IMR-90 (cell line): Measurements from ENCODE around the gene CPNE1. TPM values are rescaled to one million over a fixed set of nuclear protein-coding genes. Genes with fewer than 3 reads are reported as not detected.

Experiments
- ATAC-seq: fragments of 200-7000 bp; cut with Tn5 transposase; 2 replicates; pipeline ENCODE4 v1.9.1; 2020; ENCODE audit warnings: low read depth, mild to moderate bottlenecking, moderate library complexity
- BruUV-seq: library from RNA; stranded (reverse); fragments of 400-500 nt; replicated peaks from 2 replicates; lab custom pipeline; 2021; lab: Mats Ljungman, UMichigan
- CTCF ChIA-PET: fragments of 300-600 bp; formaldehyde crosslinking; extraction: SDS; loops from one replicate; lab custom pipeline; 2021; ENCODE audit warnings: antibody characterized with exemption; lab: Yijun Ruan, JAX
- POLR2A ChIA-PET: fragments of 300-600 bp; sonication (Branson Sonifier 250); formaldehyde crosslinking; loops from one replicate; lab custom pipeline; 2022; ENCODE audit warnings: antibody characterized with exemption; ENCODE audit not compliant: unreplicated experiment; lab: Charles Lee
- DNase-seq: peaks from one replicate; pipeline ENCODE4 v3.0.0; 2013
- H2AFZ ChIP-seq: replicated peaks from 2 replicates; pipeline ENCODE3; 2013; ENCODE audit warnings: low read length, mild to moderate bottlenecking; ENCODE audit not compliant: poor library complexity
- H2AK5ac ChIP-seq: 2 replicates; pipeline ENCODE4 v1.6.1; 2013; ENCODE audit warnings: low read depth, low read length, inconsistent platforms
- H2AK9ac ChIP-seq: replicated peaks from 2 replicates; pipeline ENCODE3; 2013; ENCODE audit warnings: mild to moderate bottlenecking, low read depth, low read length, moderate library complexity; ENCODE audit not compliant: poor library complexity
- H2BK120ac ChIP-seq: 2 replicates; pipeline ENCODE4 v1.6.1; 2013; ENCODE audit warnings: low read depth, low read length, inconsistent platforms
- H2BK15ac ChIP-seq: 3 replicates; pipeline ENCODE4 v1.6.1; 2013; ENCODE audit warnings: low read depth, low read length, inconsistent platforms
- H2BK20ac ChIP-seq: 2 replicates; pipeline ENCODE4 v1.6.1; 2013; ENCODE audit warnings: low read depth, mild to moderate bottlenecking, inconsistent platforms, low read length, moderate library complexity
- H2BK5ac ChIP-seq: 2 replicates; pipeline ENCODE4 v1.6.1; 2013; ENCODE audit warnings: mild to moderate bottlenecking, low read depth, low read length, inconsistent platforms; ENCODE audit not compliant: poor library complexity, severe bottlenecking
- H3K14ac ChIP-seq: replicated peaks from 2 replicates; pipeline ENCODE4 v1.6.1; 2013; ENCODE audit warnings: low read depth, low read length, inconsistent platforms
- H3K18ac ChIP-seq: 2 replicates; pipeline ENCODE4 v1.6.1; 2013; ENCODE audit warnings: low read depth, low read length, control low read depth
- H3K23ac ChIP-seq: 2 replicates; pipeline ENCODE4 v1.6.1; 2013; ENCODE audit warnings: low read depth, low read length, inconsistent platforms
- H3K27ac ChIP-seq: 2 replicates; pipeline ENCODE4 v1.5.1; 2013; ENCODE audit warnings: mild to moderate bottlenecking, control low read depth, low read length; ENCODE audit not compliant: insufficient read depth
- H3K27me3 ChIP-seq: 2 replicates; pipeline ENCODE4 v1.6.1; 2013; ENCODE audit warnings: low read length; ENCODE audit not compliant: control insufficient read depth, insufficient read depth
- H3K36me3 ChIP-seq: 2 replicates; pipeline ENCODE4 v1.6.1; 2013; ENCODE audit warnings: low read length, mixed read lengths; ENCODE audit not compliant: control insufficient read depth, insufficient read depth
- H3K4ac ChIP-seq: 2 replicates; pipeline ENCODE4 v1.6.1; 2013; ENCODE audit warnings: low read depth, low read length, inconsistent platforms
- H3K4me1 ChIP-seq: 2 replicates; pipeline ENCODE4 v1.6.1; 2013; ENCODE audit warnings: low read length, mixed read lengths; ENCODE audit not compliant: control insufficient read depth, insufficient read depth
- H3K4me2 ChIP-seq: 2 replicates; pipeline ENCODE4 v1.6.1; 2013; ENCODE audit warnings: low read depth, mild to moderate bottlenecking, control low read depth, low read length, moderate library complexity
- H3K4me3 ChIP-seq: 2 replicates; pipeline ENCODE4 v1.5.1; 2013; ENCODE audit warnings: low read depth, mild to moderate bottlenecking, control low read depth, low read length, moderate library complexity; ENCODE audit not compliant: insufficient read depth
- H3K56ac ChIP-seq: 2 replicates; pipeline ENCODE4 v1.6.1; 2013; ENCODE audit warnings: low read length, inconsistent platforms; ENCODE audit not compliant: insufficient read depth; ENCODE audit errors: extremely low read depth
- H3K79me1 ChIP-seq, 2 experiments: 2 replicates each; pipeline ENCODE4 v1.6.1; 2013; ENCODE audit warnings: low read length in 2 of 2, inconsistent platforms in 1 of 2, low read depth in 1 of 2
- H3K9ac ChIP-seq: 2 replicates; pipeline ENCODE4 v1.6.1; 2013; ENCODE audit warnings: low read depth, low read length, control low read depth
- H3K9me1 ChIP-seq: 2 replicates; pipeline ENCODE4 v1.6.1; 2013; ENCODE audit warnings: low read length, inconsistent platforms; ENCODE audit not compliant: insufficient read depth
- H3K9me3 ChIP-seq: 2 replicates; pipeline ENCODE4 v1.6.1; 2013; ENCODE audit warnings: low read length; ENCODE audit not compliant: control insufficient read depth, insufficient read depth
- H4K20me1 ChIP-seq: 2 replicates; pipeline ENCODE4 v1.6.1; 2013; ENCODE audit warnings: low read length, inconsistent platforms; ENCODE audit not compliant: insufficient read depth
- H4K5ac ChIP-seq: 2 replicates; pipeline ENCODE4 v1.6.1; 2013; ENCODE audit warnings: mild to moderate bottlenecking, low read depth, low read length, control low read depth
- H4K8ac ChIP-seq, 2 experiments: 2 replicates each; pipeline ENCODE4 v1.6.1; 2013; ENCODE audit warnings: low read depth in 2 of 2, low read length in 2 of 2, control low read depth in 1 of 2, inconsistent platforms in 1 of 2
- H4K91ac ChIP-seq: 2 replicates; pipeline ENCODE4 v1.6.1; 2013; ENCODE audit warnings: low read depth, low read length, inconsistent platforms; ENCODE audit not compliant: insufficient read depth
- CHD1 ChIP-seq: IDR thresholded peaks from 2 replicates; pipeline ENCODE4 v1.6.1; 2012; ENCODE audit warnings: low read depth, low read length, improper control_type of control experiment
- RFX5 ChIP-seq: IDR thresholded peaks from 2 replicates; pipeline ENCODE4 v1.8.0; 2012; ENCODE audit warnings: low read depth, mild to moderate bottlenecking, low read length, moderate library complexity
- WGBS, 2 experiments: methylation state at CpG; one replicate each; pipeline versions ENCODE4 v1.1.5 to v1.1.7; 2013; ENCODE audit warnings: missing lambda C conversion rate in 2 of 2; ENCODE audit not compliant: insufficient read length in 1 of 2; ENCODE audit errors: extremely low coverage in 2 of 2; 5-methylcytosine and 5-hydroxymethylcytosine counted together
- dilution Hi-C: fragments of 300-500 bp; cut with HindIII; formaldehyde crosslinking; loops from one replicate; pipeline ENCODE4 v1.14.3; 2018; ENCODE audit warnings: low sequenced_read_pairs; ENCODE audit not compliant: unreplicated experiment
- in situ Hi-C: fragments of 300-500 bp; cut with MboI; formaldehyde crosslinking; loops from 3 replicates; pipeline ENCODE4 v1.14.3; 2019; ENCODE audit warnings: low sequenced_read_pairs, inconsistent platforms, mixed read lengths
- intact Hi-C: fragments of 100-400 bp; cut with micrococcal nuclease; formaldehyde crosslinking; loops from 2 replicates; pipeline ENCODE4 v1.10.0; 2022
- polyA plus RNA-seq, 3 experiments: library from polyadenylated mRNA; depleted of rRNA; stranded (reverse); fragments of >200 nt; gene quantifications; 2 replicates each; pipeline ENCODE4 v1.2.3, GENCODE V29; 2012; ENCODE audit warnings: low replicate concordance in 1 of 3
- total RNA-seq: library from RNA; depleted of rRNA; stranded (reverse); fragments of >200 nt; gene quantifications from 2 replicates; pipeline ENCODE4 v1.2.3, GENCODE V29; 2012

The CPNE1 gene
- total and polyA plus RNA-seq, 2 of the 4 experiments (the other 2 are of a cell fraction): 163 to 165 TPM

DNA sequence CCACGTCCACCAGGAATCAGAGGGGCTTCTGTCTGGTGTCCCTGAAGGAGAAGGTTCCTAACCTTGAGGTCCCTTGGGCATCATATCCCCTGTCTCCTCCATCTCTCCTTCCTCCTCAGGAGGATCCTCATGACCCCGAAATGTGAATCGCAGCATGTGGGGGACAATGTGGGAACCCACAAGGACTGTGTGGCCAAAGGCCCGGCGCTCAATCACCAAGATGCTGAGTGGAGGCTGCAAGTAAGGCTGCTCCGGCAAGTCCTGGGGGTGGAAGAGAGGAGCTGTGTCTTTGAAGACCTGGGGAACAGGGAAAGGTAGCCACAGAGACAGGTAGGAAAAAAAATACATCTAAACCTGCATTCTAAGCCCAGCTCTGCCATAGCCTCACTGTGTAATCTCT is 85.5 kb downstream of the CPNE1 start:
- H3K4me3 ChIP-seq: no peak overlapping the region
- ChIA-PET CTCF (no interaction called here), POLR2A (no interaction called here)
- peaks cover 12% of the 10 kb centered on the region; the same call in 1 of the 2 replicates for H3K27me3 ChIP-seq
- in situ Hi-C loops: no loop called here
- H2BK20ac ChIP-seq: no peak overlapping the region
- no peak overlapping the region for H2BK120ac ChIP-seq
- no peaks in the 10 kb centered on the region for H3K9me3 ChIP-seq
- peak overlapping the region; percentile 23 for H2AFZ ChIP-seq
- no peak overlapping the region for H3K9ac ChIP-seq
- no peak overlapping the region for H3K4ac ChIP-seq
- no peaks in the 10 kb centered on the region for H4K20me1 ChIP-seq
- H4K5ac ChIP-seq: no peak overlapping the region
- no peaks in the 10 kb centered on the region; the same call in 1 of the 2 replicates for H3K36me3 ChIP-seq
- H3K56ac ChIP-seq: no peak overlapping the region
- H3K18ac ChIP-seq: no peak overlapping the region
- no peak overlapping the region for H3K23ac ChIP-seq
- DNase-seq (no peak), ATAC-seq (no peak)
- H3K4me2 ChIP-seq: no peak overlapping the region
- H3K14ac ChIP-seq: no peak overlapping the region
- no TSS peak for BruUV-seq
- H4K8ac ChIP-seq: no peak overlapping the region
- H2BK5ac ChIP-seq: no peak overlapping the region
- no peak overlapping the region for H2AK9ac ChIP-seq
- H3K27ac ChIP-seq: no peak overlapping the region
- H3K9me1 ChIP-seq: no peaks in the 10 kb centered on the region
- H3K79me1 ChIP-seq: no peaks in the 10 kb centered on the region
- no peak overlapping the region for H2BK15ac ChIP-seq
- no peaks in the 10 kb centered on the region for H3K4me1 ChIP-seq
- no peak overlapping the region for H2AK5ac ChIP-seq
- no peak overlapping the region for H4K91ac ChIP-seq
- no CpG with 5 or more reads among the region's 6 CpGs for WGBS, 2 experiments
- dilution Hi-C loops: no loop called here
- no peak for TF ChIP-seq CHD1
- no peak for TF ChIP-seq RFX5
- intact Hi-C loops: no loop called here
